GM18502 (cell line): ENCODE measurements around the gene IL27RA.

Experiments
- ATAC-seq: cut with Tn5 transposase; IDR thresholded peaks from one replicate; pipeline ENCODE4 v1.9.1; 2021; ENCODE audit warnings: mild to moderate bottlenecking; ENCODE audit not compliant: unreplicated experiment, poor library complexity

IL27RA gene

DNA sequence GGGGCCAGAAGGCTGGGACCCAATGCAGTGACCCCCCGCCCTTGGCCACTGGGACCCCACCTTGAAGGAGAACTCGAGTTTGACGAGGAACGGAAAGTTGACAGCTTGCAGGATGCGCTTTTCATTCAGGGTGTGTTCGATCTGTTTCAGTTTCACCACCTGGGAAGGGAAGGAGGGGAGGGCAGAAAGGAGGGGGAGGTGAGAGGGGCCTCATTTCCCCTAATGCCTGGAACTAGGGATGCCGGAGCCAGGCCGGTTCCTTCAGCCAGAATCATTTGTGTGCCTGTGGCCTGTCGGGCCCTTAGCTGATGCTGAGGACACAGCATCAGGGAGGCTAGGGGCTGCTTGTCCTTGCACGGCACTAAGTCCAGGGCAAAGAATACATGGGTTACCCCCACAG, 71.2 kb downstream of the IL27RA start:
- ATAC-seq: no peak
